PC-9 (cell line): ENCODE measurements around the gene MET. TPM values are rescaled to one million over a fixed set of nuclear protein-coding genes. Genes with fewer than 3 reads are reported as not detected.

Source experiments
- BruUV-seq: library from RNA; stranded (reverse); fragments of 400-500 nt; replicated peaks from 2 replicates; lab custom pipeline; 2021; lab: Mats Ljungman, UMichigan
- CTCF ChIA-PET: fragments of 300-600 bp; sonication (Branson Sonifier 250); formaldehyde crosslinking; loops from one replicate; lab custom pipeline; 2022; ENCODE audit warnings: antibody characterized with exemption; lab: Charles Lee
- POLR2A ChIA-PET: fragments of 300-600 bp; sonication (Branson Sonifier 250); formaldehyde crosslinking; loops from one replicate; lab custom pipeline; 2022; ENCODE audit warnings: antibody characterized with exemption; ENCODE audit not compliant: unreplicated experiment; lab: Charles Lee
- DNase-seq, 2 experiments: peaks; one replicate each; pipeline versions ENCODE4 v3.0.0 to v3.0.0-alpha.2; 2015 to 2022; ENCODE audit warnings: mixed read lengths in 1 of 2
- H2AFZ ChIP-seq: fragments of 200-600 bp; sonication (generic); 2 replicates; pipeline ENCODE4 v1.8.1; 2017; ENCODE audit warnings: antibody characterized with exemption
- H3F3A ChIP-seq: fragments of 200-600 bp; sonication (generic); 2 replicates; pipeline ENCODE4 v1.8.1; 2017; ENCODE audit warnings: antibody characterized with exemption, mild to moderate bottlenecking, low read depth; ENCODE audit not compliant: insufficient read depth
- H3K27ac ChIP-seq: fragments of 200-600 bp; sonication (generic); 2 replicates; pipeline ENCODE4 v1.6.1; 2016; ENCODE audit warnings: mixed run types
- H3K27me3 ChIP-seq: fragments of 200-600 bp; sonication (generic); 2 replicates; pipeline ENCODE4 v1.6.1; 2016; ENCODE audit warnings: low read depth, mixed run types; ENCODE audit not compliant: insufficient read depth
- H3K36me3 ChIP-seq: fragments of 200-600 bp; sonication (generic); 2 replicates; pipeline ENCODE4 v1.6.1; 2016; ENCODE audit warnings: low read depth, mixed run types
- H3K4me1 ChIP-seq: fragments of 200-600 bp; sonication (generic); replicated peaks from 2 replicates; pipeline ENCODE4 v1.6.1; 2016; ENCODE audit warnings: mixed run types; ENCODE audit not compliant: insufficient read depth
- H3K4me2 ChIP-seq: fragments of 200-600 bp; sonication (generic); 2 replicates; pipeline ENCODE4 v1.6.1; 2017; ENCODE audit warnings: mixed run types
- H3K4me3 ChIP-seq: fragments of 200-600 bp; sonication (generic); 2 replicates; pipeline ENCODE4 v1.6.1; 2016; ENCODE audit warnings: mixed run types
- H3K79me2 ChIP-seq: fragments of 200-600 bp; sonication (generic); 2 replicates; pipeline ENCODE4 v1.6.1; 2017; ENCODE audit warnings: low read depth, mixed run types
- H3K9me2 ChIP-seq: fragments of 200-600 bp; sonication (generic); 2 replicates; pipeline ENCODE4 v1.8.1; 2017; ENCODE audit warnings: mild to moderate bottlenecking; ENCODE audit not compliant: insufficient read depth
- H3K9me3 ChIP-seq: fragments of 200-600 bp; sonication (generic); 2 replicates; pipeline ENCODE4 v1.8.1; 2016; ENCODE audit warnings: low read depth; ENCODE audit not compliant: insufficient read depth
- H4K20me1 ChIP-seq: fragments of 200-600 bp; sonication (generic); 2 replicates; pipeline ENCODE4 v1.8.1; 2017; ENCODE audit not compliant: insufficient read depth
- EZH2 ChIP-seq: fragments of 200-600 bp; sonication (generic); IDR thresholded peaks from 2 replicates; pipeline ENCODE4 v1.8.0; 2017; ENCODE audit warnings: antibody characterized with exemption, low read depth
- intact Hi-C: fragments of 100-400 bp; cut with micrococcal nuclease; formaldehyde crosslinking; loops from one replicate; pipeline ENCODE4 v1.10.0; 2022; ENCODE audit not compliant: unreplicated experiment
- total RNA-seq: library from RNA; stranded (reverse); gene quantifications from 2 replicates; pipeline ENCODE4 v1.2.3, GENCODE V29; 2021
- TF ChIP-seq, protein P1 (sequence below): fragments of 200-600 bp; sonication (generic); conservative IDR thresholded peaks from 2 replicates; pipeline ENCODE4 v1.6.1; 2017; ENCODE audit warnings: mixed run types, antibody characterized with exemption, mild to moderate bottlenecking, moderate library complexity

The MET gene
- total RNA-seq, 1 experiment from 2014 or later = 287 TPM

DNA sequence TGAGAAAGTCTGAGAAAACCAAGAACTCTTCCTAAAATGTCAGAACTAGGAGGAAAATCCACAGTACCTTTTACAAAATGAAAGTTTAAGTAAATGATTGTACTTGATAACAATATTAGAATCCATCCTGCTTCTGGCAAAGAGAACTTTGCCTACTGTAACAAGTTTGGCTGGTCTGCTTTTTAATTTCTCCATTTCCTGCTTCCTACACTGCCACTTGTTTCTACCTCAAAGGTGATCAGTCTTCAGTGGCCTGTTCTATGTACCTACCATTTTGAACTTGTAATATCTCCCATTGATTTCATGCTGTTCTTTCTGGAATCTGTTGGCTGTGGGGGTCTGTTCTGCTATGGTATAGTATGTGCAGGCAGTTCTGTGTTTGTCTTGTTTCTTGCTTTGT, 157.5 kb downstream of the MET start:
- no peaks in the 10 kb centered on the region for H3K36me3 ChIP-seq
- no peak for TF ChIP-seq EZH2
- TF ChIP-seq, protein P1, sequence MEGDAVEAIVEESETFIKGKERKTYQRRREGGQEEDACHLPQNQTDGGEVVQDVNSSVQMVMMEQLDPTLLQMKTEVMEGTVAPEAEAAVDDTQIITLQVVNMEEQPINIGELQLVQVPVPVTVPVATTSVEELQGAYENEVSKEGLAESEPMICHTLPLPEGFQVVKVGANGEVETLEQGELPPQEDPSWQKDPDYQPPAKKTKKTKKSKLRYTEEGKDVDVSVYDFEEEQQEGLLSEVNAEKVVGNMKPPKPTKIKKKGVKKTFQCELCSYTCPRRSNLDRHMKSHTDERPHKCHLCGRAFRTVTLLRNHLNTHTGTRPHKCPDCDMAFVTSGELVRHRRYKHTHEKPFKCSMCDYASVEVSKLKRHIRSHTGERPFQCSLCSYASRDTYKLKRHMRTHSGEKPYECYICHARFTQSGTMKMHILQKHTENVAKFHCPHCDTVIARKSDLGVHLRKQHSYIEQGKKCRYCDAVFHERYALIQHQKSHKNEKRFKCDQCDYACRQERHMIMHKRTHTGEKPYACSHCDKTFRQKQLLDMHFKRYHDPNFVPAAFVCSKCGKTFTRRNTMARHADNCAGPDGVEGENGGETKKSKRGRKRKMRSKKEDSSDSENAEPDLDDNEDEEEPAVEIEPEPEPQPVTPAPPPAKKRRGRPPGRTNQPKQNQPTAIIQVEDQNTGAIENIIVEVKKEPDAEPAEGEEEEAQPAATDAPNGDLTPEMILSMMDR = no peak
- intact Hi-C loops = no loop called here
- H3K9me2 ChIP-seq = no peaks in the 10 kb centered on the region
- no peaks in the 10 kb centered on the region for H3K9me3 ChIP-seq
- no peak overlapping the region for H3K27ac ChIP-seq
- H3K4me2 ChIP-seq = no peak overlapping the region
- ChIA-PET POLR2A (no interaction called here), CTCF (no interaction called here)
- H3F3A ChIP-seq = no peaks in the 10 kb centered on the region
- H2AFZ ChIP-seq = peak overlapping the region; percentile 49; the same call in 1 of the 2 replicates
- 0 out of 2 replicates have a peak, but pooled peaks cover 5% of the 10 kb centered on the region for H3K4me1 ChIP-seq
- BruUV-seq = no TSS peak
- no peak for DNase-seq
- no peak overlapping the region for H3K4me3 ChIP-seq
- no peaks in the 10 kb centered on the region for H4K20me1 ChIP-seq
- no peaks in the 10 kb centered on the region for H3K27me3 ChIP-seq
- H3K79me2 ChIP-seq = no peaks in the 10 kb centered on the region

DNA sequence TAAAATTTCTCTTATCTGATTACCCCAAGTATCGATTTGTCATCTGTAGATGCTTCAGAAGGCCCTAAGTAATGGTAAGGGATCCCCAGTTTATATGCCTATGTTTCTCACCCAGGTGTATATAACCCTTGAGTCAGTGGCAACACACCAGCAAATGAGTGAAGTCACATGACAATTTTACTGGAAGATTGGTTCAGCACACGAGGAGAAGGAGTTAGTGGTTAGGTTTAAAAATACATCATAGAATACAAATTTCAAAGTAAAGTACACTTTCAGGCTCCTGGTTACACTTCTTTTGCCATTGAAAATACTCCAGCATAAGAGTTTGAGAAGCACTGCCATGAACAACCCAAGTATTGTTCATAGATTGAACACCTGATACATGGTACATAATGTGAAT, 160.7 kb downstream of the MET start:
- CTCF ChIA-PET = no interaction called here
- no peak for DNase-seq
- BruUV-seq = no TSS peak

DNA sequence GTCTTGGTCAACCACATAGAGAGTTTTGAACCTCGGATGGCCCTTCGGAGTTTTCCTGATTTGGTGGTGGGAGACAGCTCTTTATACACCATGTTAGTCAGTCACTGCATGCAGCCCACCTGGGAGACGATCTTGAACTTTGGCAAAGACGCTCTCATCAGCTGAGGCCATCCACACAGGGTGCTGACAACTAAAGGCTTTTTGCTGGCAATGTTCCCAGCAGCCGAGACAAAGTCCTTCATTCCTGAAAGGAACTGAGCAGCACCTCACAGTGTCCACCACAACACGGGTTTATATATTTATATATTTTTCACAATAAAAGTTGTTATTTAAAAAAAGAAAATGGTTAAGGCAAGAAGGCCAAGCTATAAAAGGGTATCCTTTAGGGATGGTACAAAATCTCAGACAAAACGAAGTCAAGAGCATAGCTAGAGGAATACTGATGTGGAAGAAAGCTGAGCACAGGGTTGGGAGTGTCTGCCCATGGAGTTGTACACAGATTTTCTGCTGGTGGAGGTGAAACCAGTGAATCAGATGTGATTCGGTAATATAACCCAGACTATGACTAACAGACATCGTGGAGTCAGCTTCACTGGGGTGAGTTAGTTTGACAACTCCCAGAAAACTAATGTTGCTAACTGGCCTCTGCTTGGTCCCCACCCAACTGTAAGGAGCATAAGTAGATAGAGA, 163.0 kb downstream of the MET start:
- intact Hi-C loops = no loop called here
- Histone ChIP-seq H3K4me3 (no peak overlapping the region), H3K9me3 (no peaks in the 10 kb centered on the region), H4K20me1 (no peaks in the 10 kb centered on the region), H3K4me1 (peaks cover 13% of the 10 kb centered on the region; the same call in 1 of the 2 replicates), H3K27ac (no peak overlapping the region), H3K27me3 (no peaks in the 10 kb centered on the region), H3K36me3 (no peaks in the 10 kb centered on the region), H2AFZ (no peak overlapping the region), H3K4me2 (no peak overlapping the region), H3K79me2 (no peaks in the 10 kb centered on the region), H3K9me2 (no peaks in the 10 kb centered on the region), H3F3A (no peaks in the 10 kb centered on the region)
- ChIA-PET CTCF (no interaction called here), POLR2A (interaction anchor here (0.6 kb wide), 1 partner anchor 493 kb away, joined by 10 read pairs; no protein-coding TSS in a partner anchor)
- BruUV-seq = no TSS peak
- TF ChIP-seq, protein P1 = no peak
- TF ChIP-seq EZH2 = no peak
- peak in 1 of 2 experiments; percentile 49 for DNase-seq

More for the DNA sequence above, 160.7 kb downstream of the MET start:
- no peak overlapping the region for H3K4me3 ChIP-seq
- no peaks in the 10 kb centered on the region for H3K27me3 ChIP-seq
- H3K36me3 ChIP-seq = no peaks in the 10 kb centered on the region
- H3K9me2 ChIP-seq = no peaks in the 10 kb centered on the region
- H3K79me2 ChIP-seq = no peaks in the 10 kb centered on the region
- peaks cover 17% of the 10 kb centered on the region; the same call in 1 of the 2 replicates for H3K4me1 ChIP-seq
- intact Hi-C loops = no loop called here
- TF ChIP-seq EZH2 = no peak
- TF ChIP-seq, protein P1 = no peak
- no peaks in the 10 kb centered on the region for H3K9me3 ChIP-seq
- H4K20me1 ChIP-seq = no peaks in the 10 kb centered on the region
- H3F3A ChIP-seq = no peaks in the 10 kb centered on the region
- POLR2A ChIA-PET = interaction anchor here (0.8 kb wide), 1 partner anchor 165 kb away, joined by 5 read pairs; no protein-coding TSS in a partner anchor
- H3K27ac ChIP-seq = no peak overlapping the region
- H3K4me2 ChIP-seq = no peak overlapping the region
- H2AFZ ChIP-seq = no peak overlapping the region
